Stimulated activated CD8-positive, alpha-beta memory T cell treated with anti-CD3 and anti-CD28 coated beads, Interleukin-15, amount 100 ng/mL, for 1 hour (primary cell): ENCODE results near the gene PROSER2.
"Not testable (repeated sequence)": the region's sequence is repeated elsewhere in the genome, so short reads cannot be mapped to it uniquely, and the experiment has no call there.

Experiments
- DNase-seq: peaks from one replicate; pipeline ENCODE4 v3.0.0-alpha.2; 2020; ENCODE audit warnings: low read depth

PROSER2 gene

GRCh38 chr10:11885437-11886137 is 62.4 kb downstream of the PROSER2 start:
- DNase-seq, result no peak

- no peak for DNase-seq
Observed at GRCh38 chr10:11886138-11886474, 63.0 kb downstream of the PROSER2 start.

- DNase-seq, result no peak
Observed at GRCh38 chr10:11886851-11887250, 63.7 kb downstream of the PROSER2 start.

GRCh38 chr10:11887381-11888227 is 64.4 kb downstream of the PROSER2 start:
- no peak for DNase-seq

GRCh38 chr10:11889263-11889662 is 66.1 kb downstream of the PROSER2 start:
- not testable (repeated sequence) for DNase-seq

GRCh38 chr10:11891776-11892486 is 68.8 kb downstream of the PROSER2 start:
- DNase-seq, result no peak

- DNase-seq, result no peak
Observed at GRCh38 chr10:11893749-11894278, 70.7 kb downstream of the PROSER2 start.

- no peak for DNase-seq
Observed at GRCh38 chr10:11894381-11895107, 71.4 kb downstream of the PROSER2 start.

GRCh38 chr10:11895108-11895466 is 71.9 kb downstream of the PROSER2 start:
- no peak for DNase-seq

- DNase-seq, result no peak
Observed at GRCh38 chr10:11895598-11895997, 72.4 kb downstream of the PROSER2 start.

GRCh38 chr10:11896549-11897200 is 73.5 kb downstream of the PROSER2 start:
- DNase-seq, result no peak

GRCh38 chr10:11898033-11898371 is 74.8 kb downstream of the PROSER2 start:
- no peak for DNase-seq

GRCh38 chr10:11898372-11899066 is 75.4 kb downstream of the PROSER2 start:
- DNase-seq, result no peak

- no peak for DNase-seq
Observed at GRCh38 chr10:11899067-11899876, 76.1 kb downstream of the PROSER2 start.

- DNase-seq, result no peak
Observed at GRCh38 chr10:11901036-11901301, 77.8 kb downstream of the PROSER2 start.

GRCh38 chr10:11901454-11901832 is 78.3 kb downstream of the PROSER2 start:
- no peak for DNase-seq

- no peak for DNase-seq
Observed at GRCh38 chr10:11901833-11902475, 78.8 kb downstream of the PROSER2 start.

- DNase-seq, result no peak
Observed at GRCh38 chr10:11902646-11903045, 79.5 kb downstream of the PROSER2 start.

- no peak for DNase-seq
Observed at GRCh38 chr10:11906714-11907113, 83.6 kb downstream of the PROSER2 start.

- no peak for DNase-seq
Observed at GRCh38 chr10:11907914-11908313, 84.8 kb downstream of the PROSER2 start.
